Tongue (tissue), 2 donors: Measurements from ENCODE around the gene KSR1. TPM values are rescaled to one million over a fixed set of nuclear protein-coding genes. Genes with fewer than 3 reads are reported as not detected.
"Not testable (repeated sequence)": the region's sequence is repeated elsewhere in the genome, so short reads cannot be mapped to it uniquely, and the experiment has no call there.

Experiments
- DNase-seq: peaks from one replicate; pipeline ENCODE4 v3.0.0-alpha.2; 2015
- total RNA-seq: library from RNA; depleted of rRNA; stranded (reverse); fragments of >200 nt; gene quantifications from one replicate; pipeline ENCODE4 v1.2.3, GENCODE V29; 2014

KSR1 gene
- 54.1 TPM for total RNA-seq

GRCh38 chr17:27455914-27456680 lies at the start of gene KSR1:
Gene KSR1, plus strand, starts transcription at chr17:27456448. Its CDS starts 196 bp downstream, at chr17:27456644.
- peak; percentile 93 for DNase-seq

DNA sequence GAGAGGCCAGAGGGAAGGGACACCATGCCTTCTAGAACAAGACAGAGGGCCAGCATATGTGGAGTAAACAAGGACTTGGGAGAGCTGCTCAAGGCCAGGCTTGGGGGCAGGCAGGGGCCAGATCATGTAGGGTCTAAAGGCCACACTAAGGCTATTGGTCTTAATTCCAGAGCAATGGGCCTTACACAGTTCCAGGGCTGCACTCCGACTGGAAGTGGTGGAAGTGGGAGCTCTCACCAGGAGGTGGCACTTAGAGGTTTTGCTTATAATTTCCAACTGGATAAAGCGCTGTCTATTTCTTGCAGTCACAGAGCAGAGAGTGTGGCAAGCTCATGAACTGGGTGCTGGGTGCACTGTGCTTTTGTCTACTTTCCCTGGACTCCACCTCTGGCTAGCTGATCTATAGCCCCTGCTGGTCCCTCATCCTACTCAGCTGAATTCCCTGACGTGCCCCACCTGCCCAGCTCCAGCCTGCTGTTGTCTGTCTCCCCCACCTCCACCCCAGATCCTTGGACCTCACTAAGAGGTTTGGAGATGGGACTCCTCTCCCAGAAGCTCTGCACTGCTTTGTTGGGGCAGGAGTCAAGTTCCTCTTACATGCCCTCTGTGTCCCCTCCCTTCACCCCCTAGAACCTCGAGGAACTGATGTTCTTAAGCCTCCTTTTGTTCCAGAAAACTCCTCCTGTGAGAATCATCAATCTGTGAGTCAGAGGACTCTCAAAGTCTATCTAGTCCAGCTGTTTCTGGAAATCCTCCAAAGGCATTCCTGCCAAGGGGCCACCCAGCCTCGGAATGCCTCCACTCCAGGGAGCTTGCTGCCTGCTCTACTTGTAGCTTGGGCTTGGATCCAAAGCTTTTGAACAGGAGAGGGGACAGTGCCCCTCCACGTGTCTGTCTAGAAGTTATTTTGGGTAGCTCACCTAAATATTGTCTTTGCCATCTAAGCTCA lies 48.1 kb upstream of the KSR1 start:
- DNase-seq, result peak; percentile 81

- no peak for DNase-seq
Observed at GRCh38 chr17:27408891-27409290, 47.4 kb upstream of the KSR1 start.

- DNase-seq, result not testable (repeated sequence)
Observed at GRCh38 chr17:27412158-27412557, 44.1 kb upstream of the KSR1 start.

DNA sequence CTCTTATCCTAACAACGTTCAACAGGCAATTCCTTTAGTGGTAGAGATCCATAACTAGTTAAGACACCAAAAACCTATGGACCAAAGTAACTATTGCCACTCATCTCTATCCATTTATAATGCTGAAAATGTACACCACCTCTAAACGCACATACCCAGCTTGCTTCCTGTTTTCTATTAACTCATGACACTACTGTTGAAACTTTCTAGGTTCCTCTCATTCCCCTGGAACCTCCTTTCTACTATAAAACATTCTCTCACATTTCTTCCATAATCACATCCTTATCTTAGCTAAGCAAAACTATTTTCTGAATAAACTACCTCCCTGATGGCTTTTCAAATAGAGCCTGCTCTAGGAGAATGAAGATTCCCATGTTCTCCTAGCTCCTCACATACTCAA lies 42.9 kb upstream of the KSR1 start:
- DNase-seq, result no peak

DNA sequence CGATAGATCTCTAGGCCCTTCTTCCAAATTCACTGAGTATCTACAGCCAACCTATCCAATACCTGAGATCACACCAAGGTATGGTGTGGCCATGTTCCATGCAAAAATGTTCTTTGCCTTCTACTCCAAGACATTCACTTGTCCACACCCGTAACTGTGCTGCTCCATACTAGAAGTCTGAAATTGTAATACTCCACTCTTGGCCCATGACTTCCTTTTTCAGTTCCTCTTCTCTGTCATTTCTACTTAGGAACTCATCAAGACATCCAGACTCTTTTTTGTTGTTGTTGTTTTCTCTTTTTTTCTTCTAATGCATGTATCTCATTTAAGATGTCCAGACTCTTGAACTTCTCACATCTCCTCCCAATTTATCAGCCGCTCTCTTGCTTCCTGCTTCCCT lies 42.5 kb upstream of the KSR1 start:
- DNase-seq, result no peak

DNA sequence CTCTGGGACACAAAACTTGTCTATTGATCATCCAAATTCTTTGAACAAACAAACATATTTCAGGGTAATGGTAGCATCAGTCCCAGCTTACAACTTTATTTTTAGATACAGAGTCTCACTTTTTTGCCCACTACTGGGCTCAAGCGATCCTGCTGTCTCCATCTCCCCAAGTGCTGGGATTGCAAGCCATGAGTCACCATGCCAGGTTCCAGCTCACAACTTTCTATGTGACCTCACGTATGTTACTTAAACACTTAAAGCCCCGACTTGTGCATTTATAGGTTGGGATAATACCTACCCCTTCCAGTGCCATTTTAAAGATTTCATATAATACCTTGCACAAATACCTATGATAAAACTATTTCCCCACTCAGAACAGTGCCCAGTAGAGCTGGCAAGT lies 42.0 kb upstream of the KSR1 start:
- no peak for DNase-seq

- no peak for DNase-seq
Observed at GRCh38 chr17:27414694-27415093, 41.6 kb upstream of the KSR1 start.

- no peak for DNase-seq
Observed at GRCh38 chr17:27415120-27415795, 41.0 kb upstream of the KSR1 start.

- no peak for DNase-seq
Observed at GRCh38 chr17:27417596-27418365, 38.5 kb upstream of the KSR1 start.

GRCh38 chr17:27418366-27418615 lies 38.0 kb upstream of the KSR1 start:
- no peak for DNase-seq

GRCh38 chr17:27419156-27419555 lies 37.1 kb upstream of the KSR1 start:
- DNase-seq, result no peak

DNA sequence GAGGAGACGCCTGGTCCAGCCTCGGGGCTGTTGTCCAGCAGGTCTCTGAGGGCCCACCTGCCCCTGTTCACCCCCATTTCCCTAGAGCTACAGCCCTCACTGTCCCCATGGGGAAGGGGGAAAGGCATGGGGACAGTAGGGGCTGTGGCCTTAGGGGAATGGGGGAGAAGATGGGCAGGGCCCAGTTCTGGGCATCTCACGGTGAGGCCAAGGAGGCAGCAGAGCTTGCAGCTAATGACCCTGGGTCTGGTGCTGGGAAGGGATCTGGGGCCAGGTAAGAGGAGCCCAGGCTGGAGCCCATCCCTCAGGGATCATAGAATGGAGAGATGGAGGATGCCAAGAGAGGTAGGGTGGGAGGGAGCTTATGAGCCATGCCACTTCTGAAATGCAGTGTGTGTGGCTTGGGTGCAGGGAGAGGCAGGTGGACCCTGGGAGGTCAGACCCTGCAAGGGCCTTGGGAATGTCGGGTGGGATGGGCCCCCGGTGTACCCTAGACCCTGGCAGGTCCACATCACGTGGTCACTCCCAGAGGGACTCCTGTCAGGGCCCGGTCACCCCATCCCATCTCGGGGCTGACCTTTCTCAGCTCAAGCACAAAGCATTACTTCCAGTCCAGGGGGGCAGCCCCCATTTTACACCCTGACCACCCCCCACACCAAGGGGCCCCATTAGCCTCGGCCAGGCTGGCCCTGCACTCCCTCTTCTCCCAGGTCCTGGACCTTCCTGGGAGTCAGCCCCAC lies 35.9 kb upstream of the KSR1 start:
- DNase-seq, result no peak

GRCh38 chr17:27421111-27421510 lies 35.1 kb upstream of the KSR1 start:
- DNase-seq, result no peak

DNA sequence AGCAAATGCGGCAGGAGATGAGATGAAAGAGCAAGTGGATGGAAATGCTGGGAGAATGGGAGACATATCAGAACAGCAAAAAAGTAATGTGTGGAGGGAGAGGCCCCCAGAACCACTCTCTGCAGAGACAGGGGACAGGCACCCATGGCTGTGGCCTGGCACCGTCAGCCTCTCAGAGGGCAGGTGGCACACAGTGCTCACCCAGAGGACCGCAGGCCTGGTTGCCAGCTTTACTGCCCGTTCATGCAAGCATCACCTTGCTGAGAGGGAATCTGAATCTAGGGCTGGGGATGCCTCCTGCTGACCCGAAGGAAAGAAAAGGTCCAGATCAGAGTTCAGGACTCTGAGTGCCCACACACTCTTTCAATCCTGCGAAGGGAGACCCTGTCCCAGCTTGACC lies 34.6 kb upstream of the KSR1 start:
- not testable (repeated sequence) for DNase-seq

GRCh38 chr17:27422601-27423000 lies 33.6 kb upstream of the KSR1 start:
- DNase-seq, result no peak

- no peak for DNase-seq
Observed at GRCh38 chr17:27423651-27424050, 32.6 kb upstream of the KSR1 start.

DNA sequence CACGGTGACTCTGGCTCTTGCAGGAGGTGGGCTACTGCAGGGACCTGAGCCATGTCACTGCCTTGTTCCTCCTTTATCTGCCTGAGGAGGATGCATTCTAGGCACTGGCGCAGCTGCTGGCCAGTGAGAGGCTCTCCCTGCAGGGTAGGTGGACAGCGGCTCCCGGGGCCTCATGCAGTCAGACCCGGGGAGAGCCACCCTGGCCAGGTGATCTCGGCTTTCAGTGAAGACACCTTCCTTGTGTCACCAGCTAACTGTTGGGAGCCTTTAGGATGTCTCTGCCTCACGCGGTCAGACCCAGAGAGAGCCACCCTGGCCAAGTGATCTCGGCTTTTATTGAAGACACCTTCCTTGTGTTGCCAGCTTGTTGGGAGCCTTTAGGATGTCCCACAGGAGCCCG lies 31.7 kb upstream of the KSR1 start:
- no peak for DNase-seq

DNA sequence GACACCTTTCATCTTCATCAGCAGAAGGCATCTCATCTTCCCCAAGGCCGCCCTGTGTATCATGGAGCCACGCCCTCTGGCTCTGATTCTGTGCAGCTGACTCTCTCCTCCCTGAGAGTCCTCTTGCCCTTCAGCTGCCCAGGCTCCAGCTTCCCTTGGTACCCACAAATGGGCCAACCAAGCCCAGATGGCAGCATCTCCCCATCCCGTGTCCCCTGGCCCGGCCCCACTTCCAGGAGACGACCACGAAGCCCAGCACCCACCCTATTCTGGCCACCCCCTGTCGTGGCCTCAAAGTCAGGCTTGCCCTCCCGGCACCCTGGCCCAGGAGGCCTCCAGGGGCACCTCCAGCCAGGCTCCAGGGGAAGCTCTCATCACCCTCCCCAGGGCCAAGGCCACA lies 31.3 kb upstream of the KSR1 start:
- no peak for DNase-seq

- not testable (repeated sequence) for DNase-seq
Observed at GRCh38 chr17:27425571-27425970, 30.7 kb upstream of the KSR1 start.

DNA sequence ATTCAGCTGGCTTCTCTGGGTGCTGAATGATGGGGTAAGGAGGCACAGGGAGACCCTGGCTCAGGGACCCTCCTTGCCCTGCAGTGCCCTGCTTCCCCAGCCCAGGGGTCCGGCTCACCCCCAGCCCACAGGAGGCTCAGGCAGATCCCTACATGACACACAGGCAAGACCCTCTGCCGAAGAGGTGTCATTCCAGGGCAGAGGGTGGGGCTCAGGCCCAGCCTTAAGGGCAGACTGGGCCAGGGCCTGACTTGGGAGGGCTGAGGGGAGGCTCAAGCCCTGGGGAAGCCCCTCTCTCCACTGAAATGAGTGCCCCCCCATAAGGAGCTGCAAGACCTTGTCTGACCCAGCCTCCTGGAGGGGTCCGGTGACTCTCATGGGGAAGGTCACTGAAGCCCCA lies 30.3 kb upstream of the KSR1 start:
- no peak for DNase-seq

GRCh38 chr17:27426471-27426870 lies 29.8 kb upstream of the KSR1 start:
- DNase-seq, result not testable (repeated sequence)
